ENCODE data around the gene FRAS1. TPM values are rescaled to one million over a fixed set of nuclear protein-coding genes. Genes with fewer than 3 reads are reported as not detected.

Gene FRAS1
- polyA plus RNA-seq, 1 donor from 2014 or later, result 2.8 TPM

- Histone ChIP-seq H3F3A (ENCODE audit: insufficient read depth, low read length, poor library complexity, severe bottlenecking) (no peaks in the 10 kb centered on the region), H3K4me3 (ENCODE audit: low read length) (no peak overlapping the region), H3K36me3 (ENCODE audit: insufficient read depth, low read length) (no peaks in the 10 kb centered on the region), H3K9me2 (ENCODE audit: insufficient read depth, low read length) (no peaks in the 10 kb centered on the region), H3K79me2 (replicated peaks; ENCODE audit: insufficient read depth, low read length) (no peaks in the 10 kb centered on the region), H3K27ac (ENCODE audit: low read length) (no peak overlapping the region), H4K20me1 (ENCODE audit: insufficient read depth) (no peaks in the 10 kb centered on the region), H3K27me3 (ENCODE audit: insufficient read depth, low read depth, low read length) (no peaks in the 10 kb centered on the region), H3K9ac (ENCODE audit: low read length) (no peak overlapping the region), H2AFZ (ENCODE audit: low read depth, low read length) (no peak overlapping the region), H3K4me2 (ENCODE audit: low read length) (no peak overlapping the region), H3K9me3 (ENCODE audit: low read length) (no peaks in the 10 kb centered on the region)
- no peak for TF ChIP-seq SMC3 (conservative IDR thresholded peaks at IDR 0.05; ENCODE audit: poor library complexity)
- TF ChIP-seq MXI1 (conservative IDR thresholded peaks at IDR 0.05; ENCODE audit: poor library complexity, severe bottlenecking), result no peak
- TF ChIP-seq RAD21 (conservative IDR thresholded peaks at IDR 0.05), result no peak
- no peak for TF ChIP-seq CTCF (IDR thresholded peaks at IDR 0.05; ENCODE audit: poor library complexity, severe bottlenecking)
- TF ChIP-seq EZH2 (IDR thresholded peaks at IDR 0.05; ENCODE audit: borderline replicate concordance, insufficient read depth, low read length, poor library complexity, severe bottlenecking), result no peak
- TF ChIP-seq EP300 (conservative IDR thresholded peaks at IDR 0.05; ENCODE audit: poor library complexity, severe bottlenecking), result no peak
- no peak for TF ChIP-seq POLR2AphosphoS5 (IDR thresholded peaks at IDR 0.05)
- no peak for TF ChIP-seq REST (IDR thresholded peaks at IDR 0.05; ENCODE audit: borderline replicate concordance)
- no peak for TF ChIP-seq TAF1 (IDR thresholded peaks at IDR 0.05; ENCODE audit: low read depth)
These were observed 501.3 kb downstream of the FRAS1 start for GRCh38 chr4:78558410-78558809.

GRCh38 chr4:78560296-78560963 is 503.3 kb downstream of the FRAS1 start:
- no peaks in the 10 kb centered on the region for H4K20me1 ChIP-seq (ENCODE audit: insufficient read depth)
- H2AFZ ChIP-seq (ENCODE audit: low read depth, low read length), result no peak overlapping the region
- H3F3A ChIP-seq (ENCODE audit: insufficient read depth, low read length, poor library complexity, severe bottlenecking), result no peaks in the 10 kb centered on the region
- H3K27me3 ChIP-seq (ENCODE audit: insufficient read depth, low read depth, low read length), result no peaks in the 10 kb centered on the region
- H3K9ac ChIP-seq (ENCODE audit: low read length), result no peak overlapping the region
- no peaks in the 10 kb centered on the region for H3K79me2 ChIP-seq (replicated peaks; ENCODE audit: insufficient read depth, low read length)
- H3K9me2 ChIP-seq (ENCODE audit: insufficient read depth, low read length), result no peaks in the 10 kb centered on the region
- H3K36me3 ChIP-seq (ENCODE audit: insufficient read depth, low read length), result no peaks in the 10 kb centered on the region
- no peak overlapping the region for H3K4me2 ChIP-seq (ENCODE audit: low read length)
- H3K27ac ChIP-seq (ENCODE audit: low read length), result no peak overlapping the region
- no peaks in the 10 kb centered on the region for H3K9me3 ChIP-seq (ENCODE audit: low read length)
- H3K4me3 ChIP-seq (ENCODE audit: low read length), result no peak overlapping the region
- TF ChIP-seq POLR2AphosphoS5 (IDR thresholded peaks at IDR 0.05) (no peak), CTCF (IDR thresholded peaks at IDR 0.05; ENCODE audit: poor library complexity, severe bottlenecking) (no peak), EZH2 (IDR thresholded peaks at IDR 0.05; ENCODE audit: borderline replicate concordance, insufficient read depth, low read length, poor library complexity, severe bottlenecking) (no peak), SMC3 (conservative IDR thresholded peaks at IDR 0.05; ENCODE audit: poor library complexity) (no peak)

All from neural cell (in vitro differentiated cells).